Measurements from ENCODE around the gene ATG7.

DNA sequence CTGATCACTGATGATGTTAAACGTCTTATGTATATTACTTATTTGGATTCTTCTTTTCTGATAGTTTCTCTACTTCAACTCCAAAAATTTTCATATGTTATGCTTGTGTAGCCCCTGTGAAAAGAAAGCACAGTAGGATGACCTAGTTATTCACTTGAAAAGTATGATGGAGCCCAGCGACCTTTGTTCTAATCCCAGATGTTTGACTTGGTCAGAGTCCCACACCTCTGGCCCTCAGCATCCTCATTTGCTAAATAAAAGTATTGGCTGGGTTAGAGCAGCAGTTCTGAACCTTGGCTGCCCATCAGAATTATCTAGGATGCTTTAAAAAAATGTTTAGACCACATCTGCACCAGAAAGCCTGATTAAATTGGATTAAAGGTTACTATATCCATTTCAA is 173.7 kb downstream of the ATG7 start:
- TF ChIP-seq, protein P1, sequence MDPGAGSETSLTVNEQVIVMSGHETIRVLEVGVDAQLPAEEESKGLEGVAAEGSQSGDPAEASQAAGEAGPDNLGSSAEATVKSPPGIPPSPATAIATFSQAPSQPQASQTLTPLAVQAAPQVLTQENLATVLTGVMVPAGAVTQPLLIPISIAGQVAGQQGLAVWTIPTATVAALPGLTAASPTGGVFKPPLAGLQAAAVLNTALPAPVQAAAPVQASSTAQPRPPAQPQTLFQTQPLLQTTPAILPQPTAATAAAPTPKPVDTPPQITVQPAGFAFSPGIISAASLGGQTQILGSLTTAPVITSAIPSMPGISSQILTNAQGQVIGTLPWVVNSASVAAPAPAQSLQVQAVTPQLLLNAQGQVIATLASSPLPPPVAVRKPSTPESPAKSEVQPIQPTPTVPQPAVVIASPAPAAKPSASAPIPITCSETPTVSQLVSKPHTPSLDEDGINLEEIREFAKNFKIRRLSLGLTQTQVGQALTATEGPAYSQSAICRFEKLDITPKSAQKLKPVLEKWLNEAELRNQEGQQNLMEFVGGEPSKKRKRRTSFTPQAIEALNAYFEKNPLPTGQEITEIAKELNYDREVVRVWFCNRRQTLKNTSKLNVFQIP (CRISPR knock-in tag; IDR thresholded peaks at IDR 0.05; ENCODE audit: borderline replicate concordance, low read depth), result no peak
- TF ChIP-seq CREB5 (CRISPR knock-in tag; IDR thresholded peaks at IDR 0.05; ENCODE audit: low read depth), result no peak
- no peak for TF ChIP-seq ZC3H10 (CRISPR knock-in tag; IDR thresholded peaks at IDR 0.05)
- no peak for TF ChIP-seq GLIS3 (CRISPR knock-in tag; IDR thresholded peaks at IDR 0.05)
- TF ChIP-seq RARB (CRISPR knock-in tag; IDR thresholded peaks at IDR 0.05), result no peak
- no peak for TF ChIP-seq ARNTL (CRISPR knock-in tag; IDR thresholded peaks at IDR 0.05; ENCODE audit: borderline replicate concordance, low read depth)
- no peak for TF ChIP-seq ZNF70 (CRISPR knock-in tag; IDR thresholded peaks at IDR 0.05)
- no peak for TF ChIP-seq SNAI2 (CRISPR knock-in tag; IDR thresholded peaks at IDR 0.05)
- TF ChIP-seq, protein P2, sequence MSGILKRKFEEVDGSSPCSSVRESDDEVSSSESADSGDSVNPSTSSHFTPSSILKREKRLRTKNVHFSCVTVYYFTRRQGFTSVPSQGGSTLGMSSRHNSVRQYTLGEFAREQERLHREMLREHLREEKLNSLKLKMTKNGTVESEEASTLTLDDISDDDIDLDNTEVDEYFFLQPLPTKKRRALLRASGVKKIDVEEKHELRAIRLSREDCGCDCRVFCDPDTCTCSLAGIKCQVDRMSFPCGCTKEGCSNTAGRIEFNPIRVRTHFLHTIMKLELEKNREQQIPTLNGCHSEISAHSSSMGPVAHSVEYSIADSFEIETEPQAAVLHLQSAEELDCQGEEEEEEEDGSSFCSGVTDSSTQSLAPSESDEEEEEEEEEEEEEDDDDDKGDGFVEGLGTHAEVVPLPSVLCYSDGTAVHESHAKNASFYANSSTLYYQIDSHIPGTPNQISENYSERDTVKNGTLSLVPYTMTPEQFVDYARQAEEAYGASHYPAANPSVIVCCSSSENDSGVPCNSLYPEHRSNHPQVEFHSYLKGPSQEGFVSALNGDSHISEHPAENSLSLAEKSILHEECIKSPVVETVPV (CRISPR knock-in tag; IDR thresholded peaks at IDR 0.05), result no peak
- TF ChIP-seq, protein P3, sequence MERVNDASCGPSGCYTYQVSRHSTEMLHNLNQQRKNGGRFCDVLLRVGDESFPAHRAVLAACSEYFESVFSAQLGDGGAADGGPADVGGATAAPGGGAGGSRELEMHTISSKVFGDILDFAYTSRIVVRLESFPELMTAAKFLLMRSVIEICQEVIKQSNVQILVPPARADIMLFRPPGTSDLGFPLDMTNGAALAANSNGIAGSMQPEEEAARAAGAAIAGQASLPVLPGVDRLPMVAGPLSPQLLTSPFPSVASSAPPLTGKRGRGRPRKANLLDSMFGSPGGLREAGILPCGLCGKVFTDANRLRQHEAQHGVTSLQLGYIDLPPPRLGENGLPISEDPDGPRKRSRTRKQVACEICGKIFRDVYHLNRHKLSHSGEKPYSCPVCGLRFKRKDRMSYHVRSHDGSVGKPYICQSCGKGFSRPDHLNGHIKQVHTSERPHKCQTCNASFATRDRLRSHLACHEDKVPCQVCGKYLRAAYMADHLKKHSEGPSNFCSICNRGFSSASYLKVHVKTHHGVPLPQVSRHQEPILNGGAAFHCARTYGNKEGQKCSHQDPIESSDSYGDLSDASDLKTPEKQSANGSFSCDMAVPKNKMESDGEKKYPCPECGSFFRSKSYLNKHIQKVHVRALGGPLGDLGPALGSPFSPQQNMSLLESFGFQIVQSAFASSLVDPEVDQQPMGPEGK (CRISPR knock-in tag; IDR thresholded peaks at IDR 0.05; ENCODE audit: borderline replicate concordance), result no peak
- TF ChIP-seq ZFP30 (CRISPR knock-in tag; IDR thresholded peaks at IDR 0.05), result no peak
- no peak for TF ChIP-seq ESRRG (CRISPR knock-in tag; IDR thresholded peaks at IDR 0.05)
- TF ChIP-seq CSDC2 (CRISPR knock-in tag; IDR thresholded peaks at IDR 0.05), result no peak
